ENCODE measurements around the gene UQCC3.
"Not testable (repeated sequence)": the region's sequence is repeated elsewhere in the genome, so short reads cannot be mapped to it uniquely, and the experiment has no call there.

The UQCC3 gene

GRCh38 chr11:62647609-62648005 is 23.9 kb upstream of the UQCC3 start:
- Histone ChIP-seq H3K4me2 (no peak overlapping the region), H3K36me3 (ENCODE audit: insufficient read depth) (peaks cover 5% of the 10 kb centered on the region; the same call in 1 of the 2 replicates), H2AFZ (ENCODE audit: low read depth) (no peak overlapping the region), H3K4me1 (ENCODE audit: low read depth, poor library complexity, severe bottlenecking) (peaks cover 47% of the 10 kb centered on the region), H3K27me3 (ENCODE audit: insufficient read depth, low read depth) (no peaks in the 10 kb centered on the region), H4K20me1 (ENCODE audit: insufficient read depth) (no peaks in the 10 kb centered on the region), H3K4me3 (IDR thresholded peaks at IDR 0.05; ENCODE audit: insufficient read depth, low read depth, low read length) (no peak overlapping the region), H3K27ac (no peak overlapping the region), H3K79me2 (ENCODE audit: insufficient read depth, low read depth) (peaks cover 62% of the 10 kb centered on the region), H3K9ac (no peak overlapping the region)
- TF ChIP-seq CTCF (conservative IDR thresholded peaks at IDR 0.05; ENCODE audit: low read depth, low read length), result no peak

GRCh38 chr11:62648185-62648966 is 23.1 kb upstream of the UQCC3 start:
- Histone ChIP-seq H3K36me3 (ENCODE audit: insufficient read depth) (no peaks in the 10 kb centered on the region), H3K9ac (no peak overlapping the region), H4K20me1 (ENCODE audit: insufficient read depth) (no peaks in the 10 kb centered on the region), H3K27me3 (ENCODE audit: insufficient read depth, low read depth) (no peaks in the 10 kb centered on the region), H3K27ac (no peak overlapping the region), H2AFZ (ENCODE audit: low read depth) (no peak overlapping the region), H3K4me1 (ENCODE audit: low read depth, poor library complexity, severe bottlenecking) (peaks cover 42% of the 10 kb centered on the region), H3K4me3 (IDR thresholded peaks at IDR 0.05; ENCODE audit: insufficient read depth, low read depth, low read length) (no peak overlapping the region), H3K4me2 (no peak overlapping the region), H3K79me2 (ENCODE audit: insufficient read depth, low read depth) (peaks cover 59% of the 10 kb centered on the region)
- TF ChIP-seq CTCF (conservative IDR thresholded peaks at IDR 0.05; ENCODE audit: low read depth, low read length), result no peak

- peaks cover 43% of the 10 kb centered on the region for H3K4me1 ChIP-seq (ENCODE audit: low read depth, poor library complexity, severe bottlenecking)
- no peak overlapping the region for H3K4me3 ChIP-seq (IDR thresholded peaks at IDR 0.05; ENCODE audit: insufficient read depth, low read depth, low read length)
- no peak overlapping the region for H2AFZ ChIP-seq (ENCODE audit: low read depth)
- TF ChIP-seq CTCF (conservative IDR thresholded peaks at IDR 0.05; ENCODE audit: low read depth, low read length), result no peak
- no peaks in the 10 kb centered on the region for H4K20me1 ChIP-seq (ENCODE audit: insufficient read depth)
- H3K27ac ChIP-seq, result no peak overlapping the region
- H3K27me3 ChIP-seq (ENCODE audit: insufficient read depth, low read depth), result no peaks in the 10 kb centered on the region
- peaks cover 53% of the 10 kb centered on the region for H3K79me2 ChIP-seq (ENCODE audit: insufficient read depth, low read depth)
- no peaks in the 10 kb centered on the region for H3K36me3 ChIP-seq (ENCODE audit: insufficient read depth)
- no peak overlapping the region for H3K4me2 ChIP-seq
- H3K9ac ChIP-seq, result no peak overlapping the region
Measured at GRCh38 chr11:62648967-62649364, 22.5 kb upstream of the UQCC3 start.

- no peaks in the 10 kb centered on the region for H3K27me3 ChIP-seq (ENCODE audit: insufficient read depth, low read depth)
- peaks cover 48% of the 10 kb centered on the region for H3K79me2 ChIP-seq (ENCODE audit: insufficient read depth, low read depth)
- no peak overlapping the region for H3K4me3 ChIP-seq (IDR thresholded peaks at IDR 0.05; ENCODE audit: insufficient read depth, low read depth, low read length)
- H3K27ac ChIP-seq, result no peak overlapping the region
- no peak for TF ChIP-seq CTCF (conservative IDR thresholded peaks at IDR 0.05; ENCODE audit: low read depth, low read length)
- peaks cover 40% of the 10 kb centered on the region for H3K4me1 ChIP-seq (ENCODE audit: low read depth, poor library complexity, severe bottlenecking)
- no peaks in the 10 kb centered on the region for H4K20me1 ChIP-seq (ENCODE audit: insufficient read depth)
- no peak overlapping the region for H3K9ac ChIP-seq
- H2AFZ ChIP-seq (ENCODE audit: low read depth), result no peak overlapping the region
- no peak overlapping the region for H3K4me2 ChIP-seq
- no peaks in the 10 kb centered on the region for H3K36me3 ChIP-seq (ENCODE audit: insufficient read depth)
Measured at GRCh38 chr11:62649486-62649885, 22.0 kb upstream of the UQCC3 start.

- not testable (repeated sequence) for H2AFZ ChIP-seq (ENCODE audit: low read depth); H3K36me3 ChIP-seq (ENCODE audit: insufficient read depth); H3K9ac ChIP-seq; H3K27me3 ChIP-seq (ENCODE audit: insufficient read depth, low read depth); H4K20me1 ChIP-seq (ENCODE audit: insufficient read depth); H3K4me3 ChIP-seq (IDR thresholded peaks at IDR 0.05; ENCODE audit: insufficient read depth, low read depth, low read length); H3K4me2 ChIP-seq; H3K27ac ChIP-seq
- peaks cover 40% of the 10 kb centered on the region for H3K79me2 ChIP-seq (ENCODE audit: insufficient read depth, low read depth)
- H3K4me1 ChIP-seq (ENCODE audit: low read depth, poor library complexity, severe bottlenecking), result peaks cover 33% of the 10 kb centered on the region
Measured at GRCh38 chr11:62650283-62650682, 21.2 kb upstream of the UQCC3 start.

Measured in KMS-11 (cell line).